ENCODE results near the gene TRPM2. TPM values are rescaled to one million over a fixed set of nuclear protein-coding genes. Genes with fewer than 3 reads are reported as not detected.
"Not testable (repeated sequence)": the region's sequence is repeated elsewhere in the genome, so short reads cannot be mapped to it uniquely, and the experiment has no call there.

The TRPM2 gene
- total and polyA plus RNA-seq, 8 donors: 1.3 to 10.3 (median 2.4) TPM

GRCh38 chr21:44477712-44478111, 124.3 kb downstream of the TRPM2 start:
- H3K27ac ChIP-seq: no peak overlapping the region
- H3K4me3 ChIP-seq: no peak overlapping the region
- TF ChIP-seq CTCF (IDR thresholded peaks at IDR 0.05): no peak
- no peak for TF ChIP-seq EP300 (IDR thresholded peaks at IDR 0.05)
- no peak for TF ChIP-seq POLR2AphosphoS5 (IDR thresholded peaks at IDR 0.05)
- no peak for TF ChIP-seq POLR2A (IDR thresholded peaks at IDR 0.05)
- no peak for DNase-seq
- 46 to 66% (median 53%) methylated on average over 4 to 7 of the region's 7 CpGs for WGBS, 5 donors
- peaks cover 0 to 4% (median 0%) of the 10 kb centered on the region in 4 donors for H3K36me3 ChIP-seq
- peaks cover 0 to 8% (median 5%) of the 10 kb centered on the region in 4 donors for H3K4me1 ChIP-seq
- H3K9me3 ChIP-seq: no peaks in the 10 kb centered on the region
- intact Hi-C loops (cut with DNase I; ENCODE audit: low total_unique reads): loop anchor here (10.0 kb wide), 1 partner anchor 123 kb away; the partner anchor contains the start of gene TRPM2
- H3K27me3 ChIP-seq: peaks cover 0 to 7% (median 0%) of the 10 kb centered on the region in 3 donors

- no peak for TF ChIP-seq CTCF (IDR thresholded peaks at IDR 0.05)
- peak; percentile 25 for TF ChIP-seq EP300 (IDR thresholded peaks at IDR 0.05)
- no peak for TF ChIP-seq POLR2A (IDR thresholded peaks at IDR 0.05)
- DNase-seq: no peak
- peaks cover 0 to 14% (median 5%) of the 10 kb centered on the region in 4 donors for H3K4me1 ChIP-seq
- no peak overlapping the region for H3K4me3 ChIP-seq
- H3K9me3 ChIP-seq: no peaks in the 10 kb centered on the region
- 47 to 77% (median 70%) methylated on average over 14 to 16 of the region's 16 CpGs for WGBS, 5 donors
- H3K36me3 ChIP-seq: peaks cover 0 to 4% (median 0%) of the 10 kb centered on the region in 4 donors
- no peak overlapping the region for H3K27ac ChIP-seq
- H3K27me3 ChIP-seq: peaks cover 0 to 7% (median 0%) of the 10 kb centered on the region in 3 donors
- intact Hi-C loops (cut with DNase I; ENCODE audit: low total_unique reads): loop anchor here (10.0 kb wide), 1 partner anchor 123 kb away; the partner anchor contains the start of gene TRPM2
Observed at GRCh38 chr21:44478124-44478800, 124.8 kb downstream of the TRPM2 start.

GRCh38 chr21:44478801-44479167, 125.4 kb downstream of the TRPM2 start:
- H3K9me3 ChIP-seq: no peaks in the 10 kb centered on the region
- no peak overlapping the region for H3K27ac ChIP-seq
- 89 to 97% (median 92%) methylated on average over 4 to 5 of the region's 5 CpGs for WGBS, 5 donors
- peaks cover 0 to 4% (median 0%) of the 10 kb centered on the region in 4 donors for H3K36me3 ChIP-seq
- no peak for DNase-seq
- peaks cover 0 to 14% (median 5%) of the 10 kb centered on the region in 4 donors for H3K4me1 ChIP-seq
- intact Hi-C loops (cut with DNase I; ENCODE audit: low total_unique reads): loop anchor here (10.0 kb wide), 1 partner anchor 124 kb away; the partner anchor contains the start of gene TRPM2
- no peak for TF ChIP-seq POLR2A (IDR thresholded peaks at IDR 0.05)
- peaks cover 0 to 7% (median 0%) of the 10 kb centered on the region in 3 donors for H3K27me3 ChIP-seq
- no peak overlapping the region for H3K4me3 ChIP-seq

- not testable (repeated sequence) for H3K4me3 ChIP-seq, H3K9me3 ChIP-seq, H3K27ac ChIP-seq, H3K27me3 ChIP-seq, H3K36me3 ChIP-seq
- H3K4me1 ChIP-seq: peaks cover 0 to 14% (median 5%) of the 10 kb centered on the region in 4 donors
- intact Hi-C loops (cut with DNase I; ENCODE audit: low total_unique reads): loop anchor here (10.0 kb wide), 1 partner anchor 125 kb away; the partner anchor contains the start of gene TRPM2
- TF ChIP-seq CTCF (IDR thresholded peaks at IDR 0.05): peak in 5 of 7 experiments; percentile 54 to 67 (median 65)
- DNase-seq: peak; percentile 56 to 64
- 35 to 47% (median 39%) methylated on average over 21 of the region's 21 CpGs for whole genome bisulfite sequencing, 5 donors
Observed at GRCh38 chr21:44479556-44480199, 126.3 kb downstream of the TRPM2 start.

Measured in stomach (tissue), 9 donors.